Retinal pigment epithelial cell (primary cell): ENCODE measurements around the gene SSBP3.

Experiments
- DNase-seq: peaks from one replicate; pipeline ENCODE4 v3.0.0-alpha.2; 2010; ENCODE audit warnings: low read depth
- H3K4me3 ChIP-seq: 2 replicates; pipeline ENCODE4 v1.5.1; 2011; ENCODE audit warnings: mild to moderate bottlenecking, low read length, control low read depth, moderate library complexity
- CTCF ChIP-seq: conservative IDR thresholded peaks from 2 replicates; pipeline ENCODE4 v1.5.1; 2011; ENCODE audit warnings: low read depth, low read length, control low read depth, inconsistent platforms

Gene SSBP3

GRCh38 chr1:54298284-54299033 lies 107.7 kb downstream of the SSBP3 start:
- no peak for TF ChIP-seq CTCF
- DNase-seq = no peak
- H3K4me3 ChIP-seq = no peak overlapping the region

DNA sequence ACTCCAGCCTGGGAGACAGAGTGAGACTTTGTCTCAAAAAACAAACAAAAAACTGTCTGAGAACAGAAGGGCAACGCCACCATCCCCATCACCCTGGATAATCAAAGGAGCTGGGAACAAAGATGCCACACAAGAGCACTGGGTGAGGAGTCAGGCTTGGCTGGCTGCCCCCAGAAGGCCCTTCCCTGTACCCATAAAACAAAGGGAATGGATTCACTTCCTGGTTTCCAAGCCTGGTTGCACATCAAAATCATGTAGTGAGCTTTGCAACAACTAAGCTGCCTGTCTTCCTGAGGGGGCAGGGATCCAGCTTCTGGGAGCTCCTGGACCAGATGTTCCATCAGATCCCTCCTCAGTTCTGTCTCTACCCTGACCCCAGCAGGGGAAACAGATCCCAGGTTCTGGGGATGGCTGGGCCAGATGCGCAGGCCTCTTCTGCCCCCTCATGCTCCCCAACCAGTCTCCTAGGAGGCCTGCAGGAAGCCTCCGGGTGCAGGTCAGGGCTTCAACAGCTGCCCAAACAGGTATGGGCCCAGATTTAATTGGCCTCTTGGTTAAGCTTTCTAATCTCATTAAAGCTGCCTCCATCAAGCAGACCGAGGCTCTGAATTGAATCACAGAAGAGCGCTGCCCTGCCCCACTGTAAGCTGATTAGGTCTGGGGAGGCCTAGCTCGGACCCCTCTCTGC lies 108.5 kb downstream of the SSBP3 start:
- TF ChIP-seq CTCF = no peak
- peak; percentile 60 for DNase-seq
- no peak overlapping the region for H3K4me3 ChIP-seq

- TF ChIP-seq CTCF = no peak
- no peak for DNase-seq
- H3K4me3 ChIP-seq = no peak overlapping the region
These were observed 109.5 kb downstream of the SSBP3 start for GRCh38 chr1:54296666-54297065.

- DNase-seq = no peak
- no peak for TF ChIP-seq CTCF
- no peak overlapping the region for H3K4me3 ChIP-seq
These were observed 111.3 kb downstream of the SSBP3 start for GRCh38 chr1:54294887-54295286.

DNA sequence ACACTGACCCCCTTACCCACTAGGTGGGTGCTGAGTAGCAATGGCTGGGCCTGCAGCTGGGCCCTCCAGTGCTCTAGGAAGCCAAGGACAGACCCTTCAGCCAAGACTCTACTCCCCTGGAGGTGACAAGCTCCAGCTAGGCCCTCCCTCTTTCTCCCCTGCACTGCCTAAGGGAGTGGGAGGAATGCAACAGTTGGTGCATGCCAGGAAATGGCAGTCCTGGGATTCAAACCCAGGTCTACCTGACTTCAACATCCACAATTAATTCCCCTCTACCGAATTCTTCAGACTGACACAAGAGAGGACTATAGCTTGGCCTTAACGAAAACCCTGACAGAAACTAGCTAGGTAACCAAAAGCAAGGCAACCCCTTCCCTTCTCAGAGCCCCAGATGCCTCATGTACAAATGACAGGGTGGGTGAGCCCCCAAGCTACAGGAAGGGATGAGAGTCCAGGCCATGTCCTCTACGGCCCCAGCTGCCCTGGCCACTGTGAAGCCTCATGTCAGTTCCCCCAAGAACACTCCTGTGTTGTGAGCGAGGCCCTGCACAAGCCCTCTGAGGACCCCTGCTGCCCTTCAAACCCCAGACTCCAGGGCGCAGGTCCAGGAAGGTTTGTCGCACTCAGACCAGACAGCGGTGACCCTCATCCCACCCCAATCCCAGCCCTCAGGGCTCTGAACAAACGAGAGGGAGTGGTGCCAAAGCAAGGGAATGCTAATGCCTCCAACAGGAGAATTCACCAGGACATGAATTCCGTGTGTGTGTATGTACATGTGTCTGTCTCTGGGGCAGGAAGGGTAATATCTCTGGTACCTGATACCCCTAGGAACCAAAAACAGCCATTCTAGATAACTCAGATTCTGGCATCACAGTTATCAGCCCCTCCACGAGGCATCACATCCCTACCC lies 113.9 kb downstream of the SSBP3 start:
- no peak overlapping the region for H3K4me3 ChIP-seq
- TF ChIP-seq CTCF = no peak
- no peak for DNase-seq

- H3K4me3 ChIP-seq = no peak overlapping the region
- no peak for DNase-seq
- no peak for TF ChIP-seq CTCF
These were observed 114.8 kb downstream of the SSBP3 start for GRCh38 chr1:54291276-54292001.
